ENCODE measurements around the gene ZNF607. TPM values are rescaled to one million over a fixed set of nuclear protein-coding genes. Genes with fewer than 3 reads are reported as not detected.

ZNF607 gene
- total and polyA plus RNA-seq, 10 of the 15 experiments (the other 5 are each of a cell fraction or from before 2014, with no cell fraction given), result 0.47 to 5.7 (median 2.2) TPM

- Histone ChIP-seq H3K9me3 (replicated peaks; ENCODE audit: control insufficient read depth, insufficient read depth, low read length) (peaks cover 6% of the 10 kb centered on the region), H4K20me1 (ENCODE audit: control insufficient read depth, insufficient read depth) (no peaks in the 10 kb centered on the region), H3K4me3 (peak within 1 kb of the TSS; percentile 80), H3K4me2 (ENCODE audit: control insufficient read depth, insufficient read depth) (peak within 1 kb of the TSS; percentile 75), H2AFZ (ENCODE audit: control insufficient read depth, low read depth, low read length) (peak within 1 kb of the TSS; percentile 84), H3K36me3 (ENCODE audit: control insufficient read depth in 2 of 2, insufficient read depth in 2 of 2, low read length in 1 of 2) (peaks cover 0 to 4% of the 10 kb centered on the region in 2 experiments; a peak in 1 of 4 replicates), H3K4me1 (ENCODE audit: control insufficient read depth, insufficient read depth, low read length) (no peaks in the 10 kb centered on the region), H3K27ac (ENCODE audit: control insufficient read depth, insufficient read depth) (peak within 1 kb of the TSS; percentile 85), H3K9ac (ENCODE audit: control insufficient read depth, insufficient read depth, low read length) (peak within 1 kb of the TSS; percentile 89), H3K79me2 (ENCODE audit: control insufficient read depth, insufficient read depth, low read length) (peaks cover 26% of the 10 kb centered on the region), H3K27me3 (replicated peaks in 1 of 2; ENCODE audit: control insufficient read depth in 2 of 2, insufficient read depth in 2 of 2, low read length in 1 of 2) (no peaks in the 10 kb centered on the region)
- in situ Hi-C loops (cut with MboI), result loop anchor here (10.0 kb wide), 1 partner anchor 340 kb away; no protein-coding TSS in a partner anchor
- POLR2A ChIA-PET, result no interaction called here
- FAIRE-seq (no peak), ATAC-seq (peak; percentile 87), DNase-seq (ENCODE audit: low read depth, low spot score) (peak; percentile 33)
- CTCF ChIA-PET, result no interaction called here
- SMC1A ChIA-PET (ENCODE audit: uncharacterized antibody, unreplicated experiment), result no interaction called here
- RAD21 ChIA-PET (ENCODE audit: unreplicated experiment), result interaction anchor here (1.0 kb wide), 1 partner anchor 247 kb away, joined by 3 read pairs; no protein-coding TSS in a partner anchor
- no TSS peak for BruUV-seq (replicated peaks)
- WGBS (ENCODE audit: insufficient coverage, insufficient replicate concordance, low lambda C conversion rate, missing lambda C conversion rate), result 2% methylated on average over 22 of the region's 34 CpGs
- intact Hi-C loops (cut with micrococcal nuclease; ENCODE audit: unreplicated experiment), result loop anchor here (1.0 to 5.0 kb wide), 2 partner anchors 188 to 438 kb away; partner anchors contain the start of genes ZNF569 and ZNF570
- TF ChIP-seq CREM (IDR thresholded peaks at IDR 0.05; ENCODE audit: low read depth) (0 out of 2 replicates have a peak, but pooled peaks have one; percentile 0), POLR2A (IDR thresholded peaks at IDR 0.05; ENCODE audit: low read depth, low read length) (peak; percentile 81; the same call in 1 of the 2 replicates), RB1 (IDR thresholded peaks at IDR 0.05; ENCODE audit: borderline replicate concordance) (peak; percentile 30; the same call in 1 of the 2 replicates), IKZF2 (IDR thresholded peaks at IDR 0.05) (peak in 1 of 2 experiments; percentile 49; a peak in 1 of 4 replicates), ASH2L (IDR thresholded peaks at IDR 0.05; ENCODE audit: borderline replicate concordance, low read depth) (0 out of 2 replicates have a peak, but pooled peaks have one; percentile 12), BACH1 (IDR thresholded peaks at IDR 0.05; ENCODE audit: borderline replicate concordance) (no peak), YY1 (IDR thresholded peaks at IDR 0.05; ENCODE audit: low read depth, low read length) (0 out of 2 replicates have a peak, but pooled peaks have one; percentile 18), STAT3 (IDR thresholded peaks at IDR 0.05; ENCODE audit: low read depth, low read length) (no peak), EGR1 (IDR thresholded peaks at IDR 0.05; ENCODE audit: borderline replicate concordance in 1 of 2, low read depth in 2 of 2, low read length in 2 of 2) (0 out of 3 replicates have a peak, but pooled peaks of 1 of the 2 experiments have one; percentile 24), TCF3 (IDR thresholded peaks at IDR 0.05; ENCODE audit: borderline replicate concordance, insufficient read depth, low read depth, low read length) (0 out of 2 replicates have a peak, but pooled peaks have one; percentile 48), ZBED1 (IDR thresholded peaks at IDR 0.05; ENCODE audit: borderline replicate concordance) (no peak), HDAC2 (IDR thresholded peaks at IDR 0.05) (0 out of 2 replicates have a peak, but pooled peaks have one; percentile 2), NRF1 (conservative IDR thresholded peaks at IDR 0.05; ENCODE audit: low read depth, low read length) (peak; percentile 53)
Observed at GRCh38 chr19:37655301-37655688, 64.3 kb downstream of the ZNF607 start, which contains the start of gene ZFP30. ZFP30 (minus strand) TSS chr19:37655465; CDS start chr19:37647822, 7,643 bp downstream.
